Measurements from ENCODE around the gene SF3A1. TPM values are rescaled to one million over a fixed set of nuclear protein-coding genes. Genes with fewer than 3 reads are reported as not detected.

Gene SF3A1
- total and polyA plus RNA-seq, 4 donors: 19.6 to 41.6 (median 23.9) TPM

DNA sequence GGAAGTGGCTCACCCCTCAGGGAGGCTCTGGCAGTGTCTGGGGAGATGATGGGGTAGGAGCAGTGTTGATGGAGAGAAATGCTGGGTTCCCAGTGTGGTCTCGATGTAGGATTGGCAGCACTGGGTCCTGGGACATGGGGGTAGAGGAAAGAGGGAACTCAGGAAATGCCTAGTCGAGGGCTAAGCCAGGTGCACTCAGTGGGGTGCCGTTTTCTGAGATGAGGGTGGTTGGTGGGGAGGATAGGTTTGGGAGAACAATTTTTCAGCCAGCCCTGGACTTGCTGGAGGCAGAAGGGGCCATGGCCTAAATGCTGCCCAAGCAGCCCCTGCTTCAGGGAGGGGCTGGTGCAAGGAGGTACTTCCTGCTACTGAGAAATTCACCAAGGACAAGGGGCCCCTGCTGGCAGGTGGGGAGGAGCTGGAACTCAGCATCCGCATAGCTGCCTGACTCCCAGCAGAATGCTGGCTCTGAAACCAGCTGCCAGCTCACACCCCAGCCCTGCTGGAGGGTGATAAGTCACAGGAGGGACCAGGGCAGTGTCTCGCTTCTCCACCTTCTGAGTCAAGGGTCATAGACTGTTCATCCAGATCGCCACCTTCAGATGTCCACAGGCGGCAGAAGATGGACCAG, 6.1 kb upstream of the SF3A1 start:
- Histone ChIP-seq H3K27ac (ENCODE audit: low read depth in 1 of 2, low read length in 2 of 2) (no peak overlapping the region), H3K9me3 (ENCODE audit: control insufficient read depth in 4 of 4, low read length in 3 of 4) (no peaks in the 10 kb centered on the region), H3K4me1 (ENCODE audit: control insufficient read depth in 4 of 4, insufficient read depth in 4 of 4, low read length in 3 of 4) (no peaks in the 10 kb centered on the region), H3K4me3 (ENCODE audit: low read depth in 1 of 3, low read length in 3 of 3) (no peak overlapping the region), H3K9ac (ENCODE audit: low read depth in 1 of 2, low read length in 2 of 2) (no peak overlapping the region), H3K27me3 (ENCODE audit: control insufficient read depth in 4 of 4, insufficient read depth in 4 of 4, low read length in 3 of 4) (no peaks in the 10 kb centered on the region), H3K36me3 (ENCODE audit: control insufficient read depth in 4 of 4, insufficient read depth in 3 of 4, low read depth in 1 of 4, low read length in 3 of 4) (no peaks in the 10 kb centered on the region)
- WGBS: 92% methylated on average over 7 of the region's 7 CpGs
- TF ChIP-seq HNF4G (IDR thresholded peaks at IDR 0.05) (no peak), FOXA2 (IDR thresholded peaks at IDR 0.05) (no peak), JUND (IDR thresholded peaks at IDR 0.05) (no peak), REST (IDR thresholded peaks at IDR 0.05) (no peak), YY1 (IDR thresholded peaks at IDR 0.05) (no peak), RXRA (IDR thresholded peaks at IDR 0.05) (no peak), HNF4A (conservative IDR thresholded peaks at IDR 0.05) (no peak), TAF1 (conservative IDR thresholded peaks at IDR 0.05) (no peak), RAD21 (IDR thresholded peaks at IDR 0.05) (no peak)
- TF ChIP-seq, protein P1, sequence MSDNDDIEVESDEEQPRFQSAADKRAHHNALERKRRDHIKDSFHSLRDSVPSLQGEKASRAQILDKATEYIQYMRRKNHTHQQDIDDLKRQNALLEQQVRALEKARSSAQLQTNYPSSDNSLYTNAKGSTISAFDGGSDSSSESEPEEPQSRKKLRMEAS (IDR thresholded peaks at IDR 0.05): no peak
- DNase-seq (ENCODE audit: low spot score): peak; percentile 79

- no peak overlapping the region for H3K9ac ChIP-seq (ENCODE audit: low read depth in 1 of 2, low read length in 2 of 2)
Measured at GRCh38 chr22:30361916-30362650, 5.4 kb upstream of the SF3A1 start.

More at GRCh38 chr22:30361916-30362650, 5.4 kb upstream of the SF3A1 start:
- Histone ChIP-seq H3K9me3 (ENCODE audit: control insufficient read depth in 4 of 4, low read length in 3 of 4) (no peaks in the 10 kb centered on the region), H3K27ac (ENCODE audit: low read depth in 1 of 2, low read length in 2 of 2) (no peak overlapping the region), H3K4me1 (ENCODE audit: control insufficient read depth in 4 of 4, insufficient read depth in 4 of 4, low read length in 3 of 4) (peaks cover 0 to 4% (median 3%) of the 10 kb centered on the region in 4 donors), H3K27me3 (ENCODE audit: control insufficient read depth in 4 of 4, insufficient read depth in 4 of 4, low read length in 3 of 4) (no peaks in the 10 kb centered on the region), H3K4me3 (ENCODE audit: low read depth in 1 of 3, low read length in 3 of 3) (no peak overlapping the region), H3K36me3 (ENCODE audit: control insufficient read depth in 4 of 4, insufficient read depth in 3 of 4, low read depth in 1 of 4, low read length in 3 of 4) (no peaks in the 10 kb centered on the region)
- DNase-seq (ENCODE audit: low spot score): peak; percentile 55
- no peak for TF ChIP-seq RXRA (IDR thresholded peaks at IDR 0.05)
- TF ChIP-seq HNF4G (IDR thresholded peaks at IDR 0.05): no peak
- no peak for TF ChIP-seq FOXA1 (IDR thresholded peaks at IDR 0.05)
- TF ChIP-seq, protein P1 (IDR thresholded peaks at IDR 0.05): no peak
- TF ChIP-seq TAF1 (conservative IDR thresholded peaks at IDR 0.05): no peak
- TF ChIP-seq SP1 (IDR thresholded peaks at IDR 0.05): no peak
- no peak for TF ChIP-seq CTCF (IDR thresholded peaks at IDR 0.05; ENCODE audit: low read depth, low read length, missing input control)
- TF ChIP-seq JUND (IDR thresholded peaks at IDR 0.05): no peak
- no peak for TF ChIP-seq YY1 (IDR thresholded peaks at IDR 0.05)
- no peak for TF ChIP-seq RAD21 (IDR thresholded peaks at IDR 0.05)
- no peak for TF ChIP-seq EGR1 (IDR thresholded peaks at IDR 0.05; ENCODE audit: low read depth in 2 of 2)
- TF ChIP-seq GABPA (IDR thresholded peaks at IDR 0.05 in 1 of 2, conservative IDR thresholded peaks at IDR 0.05 in 1 of 2): no peak
- WGBS: 90% methylated on average over 10 of the region's 10 CpGs

Data from liver (tissue), 9 donors.